ENCODE measurements around the gene SMOC2. TPM values are rescaled to one million over a fixed set of nuclear protein-coding genes. Genes with fewer than 3 reads are reported as not detected.

The SMOC2 gene
- total RNA-seq, 4 donors from 2014 or later, result 74.7 to 139 (median 118) TPM

GRCh38 chr6:168574075-168574698, 133.2 kb downstream of the SMOC2 start:
- 79 to 82% methylated on average over 17 of the region's 17 CpGs for WGBS, 2 donors
- TF ChIP-seq EP300 (IDR thresholded peaks at IDR 0.05) (no peak), POLR2A (IDR thresholded peaks at IDR 0.05) (no peak), CTCF (IDR thresholded peaks at IDR 0.05) (no peak)
- no peaks in the 10 kb centered on the region for H3K36me3 ChIP-seq
- H3K27me3 ChIP-seq, result no peaks in the 10 kb centered on the region
- peak overlapping the region in 2 of 4 donors; percentile 11 to 43 for H3K27ac ChIP-seq
- H3K4me3 ChIP-seq, result no peak overlapping the region
- peaks cover 0 to 36% (median 0%) of the 10 kb centered on the region in 4 donors for H3K4me1 ChIP-seq
- DNase-seq (ENCODE audit: low spot score in 2 of 2), result no peak
- H3K9me3 ChIP-seq, result no peaks in the 10 kb centered on the region

GRCh38 chr6:168574699-168575195, 133.8 kb downstream of the SMOC2 start:
- Histone ChIP-seq H3K27ac (peak overlapping the region in 2 of 4 donors; percentile 11 to 43), H3K4me3 (no peak overlapping the region), H3K9me3 (no peaks in the 10 kb centered on the region), H3K4me1 (peaks cover 0 to 41% (median 0%) of the 10 kb centered on the region in 4 donors), H3K27me3 (no peaks in the 10 kb centered on the region), H3K36me3 (no peaks in the 10 kb centered on the region)
- 40 to 48% methylated on average over 17 of the region's 17 CpGs for WGBS, 2 donors
- no peak for TF ChIP-seq CTCF (IDR thresholded peaks at IDR 0.05)
- peak; percentile 27 to 46 for DNase-seq (ENCODE audit: low spot score in 2 of 2)

- Histone ChIP-seq H3K27ac (no peak overlapping the region), H3K27me3 (no peaks in the 10 kb centered on the region), H3K4me1 (peaks cover 0 to 41% (median 0%) of the 10 kb centered on the region in 4 donors), H3K36me3 (no peaks in the 10 kb centered on the region), H3K9me3 (no peaks in the 10 kb centered on the region), H3K4me3 (no peak overlapping the region)
- no peak for TF ChIP-seq EP300 (IDR thresholded peaks at IDR 0.05)
- no peak for TF ChIP-seq CTCF (IDR thresholded peaks at IDR 0.05)
- no peak for TF ChIP-seq POLR2A (IDR thresholded peaks at IDR 0.05)
- DNase-seq (ENCODE audit: low spot score in 2 of 2), result no peak
- 93% methylated on average over 14 to 15 of the region's 15 CpGs for WGBS, 2 donors
These were observed 134.5 kb downstream of the SMOC2 start for GRCh38 chr6:168575346-168576098.

DNA sequence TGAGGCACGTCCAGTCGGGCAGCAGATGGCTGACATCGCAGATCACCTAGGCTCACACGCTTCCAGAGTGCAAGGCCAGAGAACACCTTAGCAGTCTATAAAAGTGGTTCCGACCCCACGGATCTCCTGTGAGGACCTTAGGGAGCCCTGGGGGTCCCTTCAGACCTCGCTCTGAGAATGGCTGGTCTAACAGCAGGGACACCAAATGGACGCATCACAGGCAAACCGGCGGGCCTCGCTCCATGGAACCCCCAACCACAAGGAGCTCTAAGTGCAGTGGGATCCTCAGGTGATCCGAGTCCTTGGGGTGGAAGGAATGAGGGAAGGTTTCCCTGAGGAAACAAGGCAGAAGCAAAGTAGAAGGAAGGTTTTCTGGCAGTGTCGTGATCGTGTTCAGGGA, 135.4 kb downstream of the SMOC2 start:
- no peaks in the 10 kb centered on the region for H3K9me3 ChIP-seq
- peaks cover 0 to 41% (median 0%) of the 10 kb centered on the region in 4 donors for H3K4me1 ChIP-seq
- no peak for DNase-seq (ENCODE audit: low spot score in 2 of 2)
- TF ChIP-seq EP300 (IDR thresholded peaks at IDR 0.05) (no peak), CTCF (IDR thresholded peaks at IDR 0.05) (no peak), POLR2A (IDR thresholded peaks at IDR 0.05) (no peak)
- no peak overlapping the region for H3K27ac ChIP-seq
- 96 to 97% methylated on average over 14 of the region's 14 CpGs for WGBS, 2 donors
- H3K4me3 ChIP-seq, result no peak overlapping the region
- no peaks in the 10 kb centered on the region for H3K36me3 ChIP-seq
- no peaks in the 10 kb centered on the region for H3K27me3 ChIP-seq

DNA sequence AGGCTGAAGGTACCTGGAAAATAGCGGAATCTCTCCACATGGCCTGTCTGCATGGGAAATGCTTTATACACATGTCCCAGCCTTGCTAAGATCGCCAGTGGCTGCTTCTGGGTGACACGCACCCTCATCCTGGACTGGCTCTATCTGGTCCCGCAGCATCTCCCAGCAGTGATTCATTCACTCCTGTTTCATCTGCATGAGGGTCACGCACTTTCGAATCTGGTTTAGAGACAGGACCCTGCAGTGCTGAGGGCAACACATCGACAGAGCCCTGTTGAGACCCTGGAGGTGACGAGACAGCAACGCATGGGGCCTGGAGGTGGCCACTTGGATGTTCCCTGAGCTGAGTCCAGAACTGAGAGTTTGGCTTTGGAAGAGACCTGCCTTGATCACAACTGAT, 136.5 kb downstream of the SMOC2 start:
- H3K9me3 ChIP-seq, result no peaks in the 10 kb centered on the region
- H3K4me1 ChIP-seq, result peaks cover 0 to 42% (median 0%) of the 10 kb centered on the region in 4 donors
- no peaks in the 10 kb centered on the region for H3K27me3 ChIP-seq
- WGBS, 2 donors, result 95 to 98% methylated on average over 9 of the region's 9 CpGs
- H3K4me3 ChIP-seq, result no peak overlapping the region
- H3K36me3 ChIP-seq, result no peaks in the 10 kb centered on the region
- TF ChIP-seq EP300 (IDR thresholded peaks at IDR 0.05), result no peak
- no peak for TF ChIP-seq POLR2A (IDR thresholded peaks at IDR 0.05)
- TF ChIP-seq CTCF (IDR thresholded peaks at IDR 0.05), result no peak
- DNase-seq (ENCODE audit: low spot score in 2 of 2), result no peak
- H3K27ac ChIP-seq, result no peak overlapping the region

Measured in tibial nerve (tissue), 4 donors.